Measurements from ENCODE around the gene DAPP1. TPM values are rescaled to one million over a fixed set of nuclear protein-coding genes. Genes with fewer than 3 reads are reported as not detected.

Gene DAPP1
- total RNA-seq, 2 experiments from 2014 or later = 8.3 to 9.1 TPM

DNA sequence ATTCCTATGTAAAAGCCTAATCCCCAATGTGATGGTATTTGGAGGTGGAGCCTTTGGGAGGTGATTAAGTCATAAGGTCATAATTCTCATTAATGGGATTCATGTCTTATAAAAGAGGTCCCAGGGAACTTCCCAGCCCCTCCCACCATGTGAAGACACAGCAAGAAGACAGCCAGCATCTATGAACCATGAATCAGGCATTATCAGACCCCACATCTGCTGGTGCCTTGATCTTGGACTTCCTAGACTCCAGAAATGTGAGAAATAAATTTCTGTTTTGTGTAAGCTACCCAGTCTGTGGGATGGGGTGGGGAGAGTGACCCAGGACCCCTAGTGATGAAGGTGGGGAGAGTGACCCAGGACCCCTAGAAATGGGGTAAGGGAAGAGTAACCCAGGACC lies 6.1 kb upstream of the DAPP1 start:
- no peak overlapping the region for H3K27ac ChIP-seq (ENCODE audit: low read depth in 1 of 2, low read length in 2 of 2)
- ATAC-seq (ENCODE audit: poor library complexity) (no peak), DNase-seq (no peak)
- no peaks in the 10 kb centered on the region for H3K9me3 Mint-ChIP-seq
- no peaks in the 10 kb centered on the region for H3K36me3 Mint-ChIP-seq (ENCODE audit: low read depth)
- ChIA-PET CTCF (interaction anchor here (1.9 kb wide), 1 partner anchor 11 kb away, joined by 13 read pairs; no protein-coding TSS in a partner anchor), POLR2A (interaction anchor here (1.6 kb wide), 1 partner anchor 136 kb away, joined by 11 read pairs; the partner anchor contains the start of gene DNAJB14)
- no peak overlapping the region for H3K27ac Mint-ChIP-seq
- no peak overlapping the region for H3K4me3 ChIP-seq (ENCODE audit: low read length)
- peaks cover 14% of the 10 kb centered on the region for H3K4me1 Mint-ChIP-seq (ENCODE audit: low read depth)
- H3K4me3 Mint-ChIP-seq = no peak overlapping the region
- no peaks in the 10 kb centered on the region for H3K9me3 ChIP-seq (ENCODE audit: control insufficient read depth in 1 of 2, insufficient read depth in 1 of 2, low read length in 2 of 2)
- intact Hi-C loops (cut with DNase I, micrococcal nuclease) = loop anchor here in 1 of 2 experiments (5.0 to 10.0 kb wide), 2 partner anchors 252 to 886 kb away; partner anchors contain the start of gene EIF4E
- peaks cover 6% of the 10 kb centered on the region for H3K27me3 Mint-ChIP-seq
- H3K27me3 ChIP-seq (ENCODE audit: control insufficient read depth in 1 of 2, insufficient read depth in 2 of 2, low read length in 2 of 2) = no peaks in the 10 kb centered on the region
- no peaks in the 10 kb centered on the region for H3K36me3 ChIP-seq (ENCODE audit: insufficient read depth, low read length)
- TF ChIP-seq, protein P1, sequence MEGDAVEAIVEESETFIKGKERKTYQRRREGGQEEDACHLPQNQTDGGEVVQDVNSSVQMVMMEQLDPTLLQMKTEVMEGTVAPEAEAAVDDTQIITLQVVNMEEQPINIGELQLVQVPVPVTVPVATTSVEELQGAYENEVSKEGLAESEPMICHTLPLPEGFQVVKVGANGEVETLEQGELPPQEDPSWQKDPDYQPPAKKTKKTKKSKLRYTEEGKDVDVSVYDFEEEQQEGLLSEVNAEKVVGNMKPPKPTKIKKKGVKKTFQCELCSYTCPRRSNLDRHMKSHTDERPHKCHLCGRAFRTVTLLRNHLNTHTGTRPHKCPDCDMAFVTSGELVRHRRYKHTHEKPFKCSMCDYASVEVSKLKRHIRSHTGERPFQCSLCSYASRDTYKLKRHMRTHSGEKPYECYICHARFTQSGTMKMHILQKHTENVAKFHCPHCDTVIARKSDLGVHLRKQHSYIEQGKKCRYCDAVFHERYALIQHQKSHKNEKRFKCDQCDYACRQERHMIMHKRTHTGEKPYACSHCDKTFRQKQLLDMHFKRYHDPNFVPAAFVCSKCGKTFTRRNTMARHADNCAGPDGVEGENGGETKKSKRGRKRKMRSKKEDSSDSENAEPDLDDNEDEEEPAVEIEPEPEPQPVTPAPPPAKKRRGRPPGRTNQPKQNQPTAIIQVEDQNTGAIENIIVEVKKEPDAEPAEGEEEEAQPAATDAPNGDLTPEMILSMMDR (IDR thresholded peaks at IDR 0.05) = no peak
- H3K4me1 ChIP-seq (ENCODE audit: insufficient read depth, low read length) = peaks cover 8% of the 10 kb centered on the region

DNA sequence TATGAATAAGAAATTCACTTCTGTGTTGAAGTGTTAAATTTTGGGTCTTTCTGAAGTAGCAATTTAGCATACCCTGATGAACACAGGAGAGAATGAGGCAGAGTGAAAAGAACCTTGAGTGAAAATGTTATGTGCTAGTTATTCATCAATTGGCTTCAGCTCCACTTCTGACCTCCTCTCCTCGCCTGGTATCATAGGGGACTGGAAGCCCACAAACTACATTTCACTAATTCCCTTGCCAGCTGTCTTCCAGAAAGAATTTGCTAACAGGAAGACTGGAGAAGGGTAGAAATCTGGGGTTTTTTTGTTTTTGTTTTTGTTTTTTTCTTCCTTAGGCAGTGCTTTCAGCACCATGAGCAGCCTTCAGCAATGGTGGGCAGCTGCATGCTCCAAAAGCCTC lies 5.5 kb upstream of the DAPP1 start:
- Histone ChIP-seq H3K27me3 (ENCODE audit: control insufficient read depth in 1 of 2, insufficient read depth in 2 of 2, low read length in 2 of 2) (no peaks in the 10 kb centered on the region), H3K4me3 (ENCODE audit: low read length) (no peak overlapping the region), H3K9me3 (ENCODE audit: control insufficient read depth in 1 of 2, insufficient read depth in 1 of 2, low read length in 2 of 2) (no peaks in the 10 kb centered on the region), H3K4me1 (ENCODE audit: insufficient read depth, low read length) (peaks cover 14% of the 10 kb centered on the region), H3K27ac (ENCODE audit: low read depth in 1 of 2, low read length in 2 of 2) (no peak overlapping the region), H3K36me3 (ENCODE audit: insufficient read depth, low read length) (no peaks in the 10 kb centered on the region)
- Mint-ChIP-seq H3K4me3 (no peak overlapping the region), H3K27ac (no peak overlapping the region), H3K27me3 (peaks cover 6% of the 10 kb centered on the region), H3K36me3 (ENCODE audit: low read depth) (no peaks in the 10 kb centered on the region), H3K9me3 (no peaks in the 10 kb centered on the region), H3K4me1 (ENCODE audit: low read depth) (peaks cover 19% of the 10 kb centered on the region)
- ChIA-PET CTCF (interaction anchor here (1.0 to 1.9 kb wide), 7 partner anchors 8 to 137 kb away, joined by 3 to 17 read pairs (median 6); partner anchors contain the start of gene DNAJB14), POLR2A (interaction anchor here (1.2 to 1.6 kb wide), 5 partner anchors 35 to 248 kb away, joined by 3 to 11 read pairs (median 4); partner anchors contain the start of genes DNAJB14, H2AZ1 and TRMT10A)
- intact Hi-C loops (cut with DNase I, micrococcal nuclease) = loop anchor here (1.0 to 10.0 kb wide), 3 partner anchors 74 to 886 kb away; partner anchors contain the start of gene EIF4E (in 1 of the 2)
- DNase-seq (no peak), ATAC-seq (ENCODE audit: poor library complexity) (no peak)
- TF ChIP-seq, protein P1 (IDR thresholded peaks at IDR 0.05) = no peak

DNA sequence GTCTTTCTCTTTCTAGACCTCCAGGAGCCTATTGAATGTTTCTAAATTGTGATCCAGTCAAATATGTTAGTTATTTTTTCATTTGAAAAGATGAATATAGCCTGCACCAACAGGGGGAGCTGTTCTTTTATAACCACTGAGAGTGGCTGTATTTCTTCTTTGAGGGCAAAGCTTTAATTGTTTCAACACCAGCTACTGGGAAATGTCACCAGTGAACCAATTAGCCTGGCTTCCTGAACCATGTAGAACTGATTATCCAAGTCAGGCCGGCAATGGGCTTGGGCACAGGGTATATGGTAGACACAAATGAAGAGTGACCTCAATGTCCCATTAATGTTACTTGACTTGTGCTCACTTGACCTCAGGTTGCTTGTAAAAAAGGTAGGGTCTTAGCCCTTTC lies 4.8 kb upstream of the DAPP1 start:
- peaks cover 27% of the 10 kb centered on the region for H3K4me1 Mint-ChIP-seq (ENCODE audit: low read depth)
- CTCF ChIA-PET = interaction anchor here (1.0 to 1.9 kb wide), 8 partner anchors 9 to 136 kb away, joined by 3 to 17 read pairs (median 4); partner anchors contain the start of gene DNAJB14
- TF ChIP-seq, protein P1 (IDR thresholded peaks at IDR 0.05) = peak; percentile 60
- no peak overlapping the region for H3K4me3 ChIP-seq (ENCODE audit: low read length)
- intact Hi-C loops (cut with DNase I, micrococcal nuclease) = loop anchor here (1.0 to 10.0 kb wide), 4 partner anchors 69 to 887 kb away; partner anchors contain the start of gene EIF4E (in 1 of the 2)
- H3K27me3 ChIP-seq (ENCODE audit: control insufficient read depth in 1 of 2, insufficient read depth in 2 of 2, low read length in 2 of 2) = no peaks in the 10 kb centered on the region
- no peak overlapping the region for H3K27ac Mint-ChIP-seq
- no peaks in the 10 kb centered on the region for H3K9me3 ChIP-seq (ENCODE audit: control insufficient read depth in 1 of 2, insufficient read depth in 1 of 2, low read length in 2 of 2)
- no peak for ATAC-seq (ENCODE audit: poor library complexity)
- H3K36me3 ChIP-seq (ENCODE audit: insufficient read depth, low read length) = no peaks in the 10 kb centered on the region
- H3K27ac ChIP-seq (ENCODE audit: low read depth in 1 of 2, low read length in 2 of 2) = no peak overlapping the region
- DNase-seq = peak in 12 of 14 experiments; percentile 2 to 77 (median 28)
- peaks cover 3% of the 10 kb centered on the region for H3K36me3 Mint-ChIP-seq (ENCODE audit: low read depth)
- H3K4me1 ChIP-seq (ENCODE audit: insufficient read depth, low read length) = peaks cover 22% of the 10 kb centered on the region
- peaks cover 6% of the 10 kb centered on the region for H3K27me3 Mint-ChIP-seq
- no peak overlapping the region for H3K4me3 Mint-ChIP-seq
- H3K9me3 Mint-ChIP-seq = no peaks in the 10 kb centered on the region
- POLR2A ChIA-PET = interaction anchor here (1.2 to 1.6 kb wide), 5 partner anchors 34 to 249 kb away, joined by 3 to 11 read pairs (median 4); partner anchors contain the start of genes DNAJB14, H2AZ1 and TRMT10A
